HL-60 (cell line): ENCODE results near the gene MIPOL1.

ENCODE experiments used
- DNase-seq, 2 experiments: peaks; one replicate each; pipeline ENCODE4 v3.0.0-alpha.2; 2010 to 2020; ENCODE audit warnings: low read depth in 1 of 2, low spot score in 1 of 2
- H3K27ac ChIP-seq: fragments of 250-450 bp; sonication (Bioruptor Pico); replicated peaks from 2 replicates; pipeline ENCODE4 v1.5.1; 2020; ENCODE audit warnings: mild to moderate bottlenecking, moderate library complexity
- H3K27me3 ChIP-seq: fragments of 250-450 bp; sonication (Bioruptor Pico); 2 replicates; pipeline ENCODE4 v1.5.1; 2021; ENCODE audit warnings: mild to moderate bottlenecking, moderate library complexity; ENCODE audit not compliant: insufficient read depth, poor library complexity, severe bottlenecking
- H3K4me3 ChIP-seq: replicated peaks from 2 replicates; pipeline ENCODE4 v1.5.1; 2011; ENCODE audit warnings: mild to moderate bottlenecking, control low read depth, low read length; ENCODE audit not compliant: insufficient read depth
- GABPA ChIP-seq: IDR thresholded peaks from 2 replicates; pipeline ENCODE4 v1.6.1; 2012; ENCODE audit warnings: low read depth
- POLR2AphosphoS5 ChIP-seq: IDR thresholded peaks from 2 replicates; pipeline ENCODE4 v1.6.1; 2012; ENCODE audit warnings: low read depth
- SPI1 ChIP-seq: IDR thresholded peaks from 2 replicates; pipeline ENCODE4 v1.6.1; 2012; ENCODE audit warnings: low read depth, mild to moderate bottlenecking, borderline replicate concordance
- TF ChIP-seq, protein P1 (sequence below): IDR thresholded peaks from one replicate; pipeline ENCODE4 v1.5.1; 2011; ENCODE audit warnings: low read length, control low read depth, inconsistent platforms; ENCODE audit not compliant: insufficient read depth
- TF ChIP-seq, protein P2 (sequence below): IDR thresholded peaks from 2 replicates; pipeline ENCODE4 v1.6.1; 2012; ENCODE audit warnings: low read depth; ENCODE audit not compliant: insufficient replicate concordance

The MIPOL1 gene

DNA sequence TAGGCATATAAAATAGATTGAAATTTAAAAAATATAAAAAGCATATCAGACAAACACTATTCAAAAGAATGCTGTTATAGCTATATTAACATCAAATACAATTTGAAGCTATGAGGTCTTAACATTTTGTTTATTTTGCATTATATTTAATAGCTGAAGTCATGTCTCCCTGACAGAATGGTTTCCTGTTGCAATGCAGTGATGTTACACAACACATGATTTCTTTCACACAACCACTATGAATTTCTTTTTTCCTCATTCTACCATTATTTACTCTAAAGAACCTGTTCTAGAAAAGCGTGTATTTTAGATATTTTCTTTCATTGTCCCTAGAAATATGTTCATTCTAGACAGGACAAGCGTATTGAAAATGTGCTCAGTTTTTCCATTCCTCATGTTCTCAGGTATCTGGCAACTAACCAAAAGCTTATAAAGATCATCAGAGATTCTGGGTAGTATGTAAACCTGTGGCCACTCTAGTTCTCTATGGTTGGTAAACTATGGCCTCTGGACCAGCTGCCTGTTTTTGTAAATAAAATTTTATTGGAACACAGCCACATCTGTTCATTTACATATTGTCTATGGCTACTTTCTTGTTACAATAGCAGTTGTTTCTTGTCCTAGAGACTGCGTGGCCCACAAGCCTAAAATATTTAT is 213.5 kb downstream of the MIPOL1 start:
- H3K4me3 ChIP-seq, result no peak overlapping the region
- H3K27ac ChIP-seq, result no peak overlapping the region
- no peaks in the 10 kb centered on the region for H3K27me3 ChIP-seq
- DNase-seq, result no peak
- TF ChIP-seq SPI1, result no peak
- TF ChIP-seq, protein P1, sequence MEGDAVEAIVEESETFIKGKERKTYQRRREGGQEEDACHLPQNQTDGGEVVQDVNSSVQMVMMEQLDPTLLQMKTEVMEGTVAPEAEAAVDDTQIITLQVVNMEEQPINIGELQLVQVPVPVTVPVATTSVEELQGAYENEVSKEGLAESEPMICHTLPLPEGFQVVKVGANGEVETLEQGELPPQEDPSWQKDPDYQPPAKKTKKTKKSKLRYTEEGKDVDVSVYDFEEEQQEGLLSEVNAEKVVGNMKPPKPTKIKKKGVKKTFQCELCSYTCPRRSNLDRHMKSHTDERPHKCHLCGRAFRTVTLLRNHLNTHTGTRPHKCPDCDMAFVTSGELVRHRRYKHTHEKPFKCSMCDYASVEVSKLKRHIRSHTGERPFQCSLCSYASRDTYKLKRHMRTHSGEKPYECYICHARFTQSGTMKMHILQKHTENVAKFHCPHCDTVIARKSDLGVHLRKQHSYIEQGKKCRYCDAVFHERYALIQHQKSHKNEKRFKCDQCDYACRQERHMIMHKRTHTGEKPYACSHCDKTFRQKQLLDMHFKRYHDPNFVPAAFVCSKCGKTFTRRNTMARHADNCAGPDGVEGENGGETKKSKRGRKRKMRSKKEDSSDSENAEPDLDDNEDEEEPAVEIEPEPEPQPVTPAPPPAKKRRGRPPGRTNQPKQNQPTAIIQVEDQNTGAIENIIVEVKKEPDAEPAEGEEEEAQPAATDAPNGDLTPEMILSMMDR, result no peak
- TF ChIP-seq, protein P2, sequence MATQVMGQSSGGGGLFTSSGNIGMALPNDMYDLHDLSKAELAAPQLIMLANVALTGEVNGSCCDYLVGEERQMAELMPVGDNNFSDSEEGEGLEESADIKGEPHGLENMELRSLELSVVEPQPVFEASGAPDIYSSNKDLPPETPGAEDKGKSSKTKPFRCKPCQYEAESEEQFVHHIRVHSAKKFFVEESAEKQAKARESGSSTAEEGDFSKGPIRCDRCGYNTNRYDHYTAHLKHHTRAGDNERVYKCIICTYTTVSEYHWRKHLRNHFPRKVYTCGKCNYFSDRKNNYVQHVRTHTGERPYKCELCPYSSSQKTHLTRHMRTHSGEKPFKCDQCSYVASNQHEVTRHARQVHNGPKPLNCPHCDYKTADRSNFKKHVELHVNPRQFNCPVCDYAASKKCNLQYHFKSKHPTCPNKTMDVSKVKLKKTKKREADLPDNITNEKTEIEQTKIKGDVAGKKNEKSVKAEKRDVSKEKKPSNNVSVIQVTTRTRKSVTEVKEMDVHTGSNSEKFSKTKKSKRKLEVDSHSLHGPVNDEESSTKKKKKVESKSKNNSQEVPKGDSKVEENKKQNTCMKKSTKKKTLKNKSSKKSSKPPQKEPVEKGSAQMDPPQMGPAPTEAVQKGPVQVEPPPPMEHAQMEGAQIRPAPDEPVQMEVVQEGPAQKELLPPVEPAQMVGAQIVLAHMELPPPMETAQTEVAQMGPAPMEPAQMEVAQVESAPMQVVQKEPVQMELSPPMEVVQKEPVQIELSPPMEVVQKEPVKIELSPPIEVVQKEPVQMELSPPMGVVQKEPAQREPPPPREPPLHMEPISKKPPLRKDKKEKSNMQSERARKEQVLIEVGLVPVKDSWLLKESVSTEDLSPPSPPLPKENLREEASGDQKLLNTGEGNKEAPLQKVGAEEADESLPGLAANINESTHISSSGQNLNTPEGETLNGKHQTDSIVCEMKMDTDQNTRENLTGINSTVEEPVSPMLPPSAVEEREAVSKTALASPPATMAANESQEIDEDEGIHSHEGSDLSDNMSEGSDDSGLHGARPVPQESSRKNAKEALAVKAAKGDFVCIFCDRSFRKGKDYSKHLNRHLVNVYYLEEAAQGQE, result no peak
- no peak for TF ChIP-seq POLR2AphosphoS5
- TF ChIP-seq GABPA, result no peak

DNA sequence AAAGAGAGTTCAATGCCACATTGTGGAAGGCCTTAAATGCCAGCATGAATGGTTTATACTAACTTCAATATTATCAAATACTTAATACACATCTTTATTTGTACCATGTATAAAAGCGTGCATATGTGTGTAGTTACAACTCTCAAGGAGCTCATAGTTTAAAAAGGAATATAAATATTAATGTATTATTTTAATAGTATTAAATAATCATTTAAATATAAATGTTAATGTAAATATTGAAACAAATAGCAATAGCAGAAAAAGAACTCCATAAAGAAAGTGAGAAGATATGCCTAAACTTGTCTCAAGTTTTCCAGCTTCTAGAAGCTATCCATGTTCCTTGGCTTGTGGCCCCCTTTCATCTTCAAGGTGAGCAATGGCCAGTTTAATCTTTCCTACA is 215.3 kb downstream of the MIPOL1 start:
- Histone ChIP-seq H3K27me3 (no peaks in the 10 kb centered on the region), H3K4me3 (no peak overlapping the region), H3K27ac (no peak overlapping the region)
- no peak for DNase-seq
- TF ChIP-seq, protein P2, result no peak
- TF ChIP-seq POLR2AphosphoS5, result no peak
- no peak for TF ChIP-seq SPI1
- TF ChIP-seq, protein P1, result no peak

DNA sequence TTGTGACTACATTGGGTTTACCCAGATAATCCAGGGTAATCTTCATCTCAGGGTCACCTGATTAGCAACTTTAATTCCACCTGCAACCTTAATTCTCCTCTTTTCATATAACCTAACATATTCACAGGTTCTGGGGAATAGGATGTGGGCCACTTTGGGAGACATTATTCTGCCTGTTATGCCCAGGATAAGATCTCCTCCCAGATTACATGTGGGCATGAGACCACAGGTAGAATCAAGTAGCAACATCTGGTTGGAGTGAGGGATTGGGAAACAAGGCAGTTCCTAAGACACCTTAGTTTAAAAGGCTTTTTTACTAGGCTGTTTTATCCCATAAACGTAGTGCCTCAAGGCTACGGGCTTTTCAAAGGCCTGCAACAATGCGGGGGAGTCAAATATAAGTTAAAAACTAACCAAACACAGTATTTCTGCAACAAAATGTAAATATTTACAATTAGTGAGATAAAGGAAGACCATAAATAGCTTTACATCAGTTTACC is 215.8 kb downstream of the MIPOL1 start:
- Histone ChIP-seq H3K27me3 (no peaks in the 10 kb centered on the region), H3K27ac (no peak overlapping the region)
- no peak for TF ChIP-seq GABPA
- TF ChIP-seq, protein P2, result no peak
- no peak for TF ChIP-seq POLR2AphosphoS5
- TF ChIP-seq, protein P1, result no peak
- TF ChIP-seq SPI1, result no peak

More for the DNA sequence above, 215.8 kb downstream of the MIPOL1 start:
- no peak for DNase-seq
- H3K4me3 ChIP-seq, result no peak overlapping the region
